ENCODE data around the gene TMED4. TPM values are rescaled to one million over a fixed set of nuclear protein-coding genes. Genes with fewer than 3 reads are reported as not detected.

Gene TMED4
- total and polyA plus RNA-seq, 2 of the 13 experiments (the other 11 are each of a cell fraction or from before 2014, with no cell fraction given): 81.4 to 109 TPM

GRCh38 chr7:44606341-44607140, 24.5 kb upstream of the TMED4 start, which contains the start of gene OGDH (continued):
- TF ChIP-seq ZNF441 (CRISPR knock-in tag; IDR thresholded peaks at IDR 0.05; ENCODE audit: borderline replicate concordance) (peak; percentile 54; the same call in 1 of the 2 replicates), TGIF2 (CRISPR knock-in tag; IDR thresholded peaks at IDR 0.05) (peak; percentile 94), RFXAP (CRISPR knock-in tag; IDR thresholded peaks at IDR 0.05; ENCODE audit: borderline replicate concordance) (no peak; the same call in 1 of the 2 replicates), TEAD3 (CRISPR knock-in tag; optimal IDR thresholded peaks at IDR 0.05; ENCODE audit: borderline replicate concordance) (peak; percentile 73), SP140L (CRISPR knock-in tag; IDR thresholded peaks at IDR 0.05; ENCODE audit: borderline replicate concordance) (no peak), AKNA (CRISPR knock-in tag; IDR thresholded peaks at IDR 0.05; ENCODE audit: borderline replicate concordance) (no peak), MTF1 (CRISPR knock-in tag; IDR thresholded peaks at IDR 0.05) (no peak)
- TF ChIP-seq, protein P1, sequence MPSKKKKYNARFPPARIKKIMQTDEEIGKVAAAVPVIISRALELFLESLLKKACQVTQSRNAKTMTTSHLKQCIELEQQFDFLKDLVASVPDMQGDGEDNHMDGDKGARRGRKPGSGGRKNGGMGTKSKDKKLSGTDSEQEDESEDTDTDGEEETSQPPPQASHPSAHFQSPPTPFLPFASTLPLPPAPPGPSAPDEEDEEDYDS (CRISPR knock-in tag; IDR thresholded peaks at IDR 0.05): peak; percentile 71
- TF ChIP-seq, protein P2, sequence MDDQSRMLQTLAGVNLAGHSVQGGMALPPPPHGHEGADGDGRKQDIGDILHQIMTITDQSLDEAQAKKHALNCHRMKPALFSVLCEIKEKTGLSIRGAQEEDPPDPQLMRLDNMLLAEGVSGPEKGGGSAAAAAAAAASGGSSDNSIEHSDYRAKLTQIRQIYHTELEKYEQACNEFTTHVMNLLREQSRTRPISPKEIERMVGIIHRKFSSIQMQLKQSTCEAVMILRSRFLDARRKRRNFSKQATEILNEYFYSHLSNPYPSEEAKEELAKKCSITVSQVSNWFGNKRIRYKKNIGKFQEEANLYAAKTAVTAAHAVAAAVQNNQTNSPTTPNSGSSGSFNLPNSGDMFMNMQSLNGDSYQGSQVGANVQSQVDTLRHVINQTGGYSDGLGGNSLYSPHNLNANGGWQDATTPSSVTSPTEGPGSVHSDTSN (CRISPR knock-in tag; IDR thresholded peaks at IDR 0.05; ENCODE audit: borderline replicate concordance): 0 out of 2 replicates have a peak, but pooled peaks have one; percentile 12
- TF ChIP-seq, protein P3, sequence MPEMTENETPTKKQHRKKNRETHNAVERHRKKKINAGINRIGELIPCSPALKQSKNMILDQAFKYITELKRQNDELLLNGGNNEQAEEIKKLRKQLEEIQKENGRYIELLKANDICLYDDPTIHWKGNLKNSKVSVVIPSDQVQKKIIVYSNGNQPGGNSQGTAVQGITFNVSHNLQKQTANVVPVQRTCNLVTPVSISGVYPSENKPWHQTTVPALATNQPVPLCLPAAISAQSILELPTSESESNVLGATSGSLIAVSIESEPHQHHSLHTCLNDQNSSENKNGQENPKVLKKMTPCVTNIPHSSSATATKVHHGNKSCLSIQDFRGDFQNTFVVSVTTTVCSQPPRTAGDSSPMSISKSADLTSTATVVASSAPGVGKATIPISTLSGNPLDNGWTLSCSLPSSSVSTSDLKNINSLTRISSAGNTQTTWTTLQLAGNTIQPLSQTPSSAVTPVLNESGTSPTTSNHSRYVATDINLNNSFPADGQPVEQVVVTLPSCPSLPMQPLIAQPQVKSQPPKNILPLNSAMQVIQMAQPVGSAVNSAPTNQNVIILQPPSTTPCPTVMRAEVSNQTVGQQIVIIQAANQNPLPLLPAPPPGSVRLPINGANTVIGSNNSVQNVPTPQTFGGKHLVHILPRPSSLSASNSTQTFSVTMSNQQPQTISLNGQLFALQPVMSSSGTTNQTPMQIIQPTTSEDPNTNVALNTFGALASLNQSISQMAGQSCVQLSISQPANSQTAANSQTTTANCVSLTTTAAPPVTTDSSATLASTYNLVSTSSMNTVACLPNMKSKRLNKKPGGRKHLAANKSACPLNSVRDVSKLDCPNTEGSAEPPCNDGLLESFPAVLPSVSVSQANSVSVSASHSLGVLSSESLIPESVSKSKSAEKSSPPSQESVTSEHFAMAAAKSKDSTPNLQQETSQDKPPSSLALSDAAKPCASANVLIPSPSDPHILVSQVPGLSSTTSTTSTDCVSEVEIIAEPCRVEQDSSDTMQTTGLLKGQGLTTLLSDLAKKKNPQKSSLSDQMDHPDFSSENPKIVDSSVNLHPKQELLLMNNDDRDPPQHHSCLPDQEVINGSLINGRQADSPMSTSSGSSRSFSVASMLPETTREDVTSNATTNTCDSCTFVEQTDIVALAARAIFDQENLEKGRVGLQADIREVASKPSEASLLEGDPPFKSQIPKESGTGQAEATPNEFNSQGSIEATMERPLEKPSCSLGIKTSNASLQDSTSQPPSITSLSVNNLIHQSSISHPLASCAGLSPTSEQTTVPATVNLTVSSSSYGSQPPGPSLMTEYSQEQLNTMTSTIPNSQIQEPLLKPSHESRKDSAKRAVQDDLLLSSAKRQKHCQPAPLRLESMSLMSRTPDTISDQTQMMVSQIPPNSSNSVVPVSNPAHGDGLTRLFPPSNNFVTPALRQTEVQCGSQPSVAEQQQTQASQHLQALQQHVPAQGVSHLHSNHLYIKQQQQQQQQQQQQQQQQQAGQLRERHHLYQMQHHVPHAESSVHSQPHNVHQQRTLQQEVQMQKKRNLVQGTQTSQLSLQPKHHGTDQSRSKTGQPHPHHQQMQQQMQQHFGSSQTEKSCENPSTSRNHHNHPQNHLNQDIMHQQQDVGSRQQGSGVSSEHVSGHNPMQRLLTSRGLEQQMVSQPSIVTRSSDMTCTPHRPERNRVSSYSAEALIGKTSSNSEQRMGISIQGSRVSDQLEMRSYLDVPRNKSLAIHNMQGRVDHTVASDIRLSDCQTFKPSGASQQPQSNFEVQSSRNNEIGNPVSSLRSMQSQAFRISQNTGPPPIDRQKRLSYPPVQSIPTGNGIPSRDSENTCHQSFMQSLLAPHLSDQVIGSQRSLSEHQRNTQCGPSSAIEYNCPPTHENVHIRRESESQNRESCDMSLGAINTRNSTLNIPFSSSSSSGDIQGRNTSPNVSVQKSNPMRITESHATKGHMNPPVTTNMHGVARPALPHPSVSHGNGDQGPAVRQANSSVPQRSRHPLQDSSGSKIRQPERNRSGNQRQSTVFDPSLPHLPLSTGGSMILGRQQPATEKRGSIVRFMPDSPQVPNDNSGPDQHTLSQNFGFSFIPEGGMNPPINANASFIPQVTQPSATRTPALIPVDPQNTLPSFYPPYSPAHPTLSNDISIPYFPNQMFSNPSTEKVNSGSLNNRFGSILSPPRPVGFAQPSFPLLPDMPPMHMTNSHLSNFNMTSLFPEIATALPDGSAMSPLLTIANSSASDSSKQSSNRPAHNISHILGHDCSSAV (CRISPR knock-in tag; IDR thresholded peaks at IDR 0.05; ENCODE audit: borderline replicate concordance): peak; percentile 79; the same call in 1 of the 2 replicates
